H9 (cell line): ENCODE results near the gene GPR157. TPM values are rescaled to one million over a fixed set of nuclear protein-coding genes. Genes with fewer than 3 reads are reported as not detected.
"Not testable (repeated sequence)": the region's sequence is repeated elsewhere in the genome, so short reads cannot be mapped to it uniquely, and the experiment has no call there.

Source experiments
- DNase-seq: peaks from one replicate; pipeline ENCODE4 v3.0.0-alpha.2; 2017
- H2AFZ ChIP-seq: one replicate; pipeline ENCODE4 v1.6.1; 2013; ENCODE audit warnings: mild to moderate bottlenecking, low read length, control low read depth, moderate library complexity
- H2AK5ac ChIP-seq: 2 replicates; pipeline ENCODE4 v1.6.1; 2013; ENCODE audit warnings: low read length, control low read depth, mixed read lengths; ENCODE audit not compliant: insufficient read length
- H2BK120ac ChIP-seq: one replicate; pipeline ENCODE4 v1.6.1; 2013; ENCODE audit warnings: low read depth, mild to moderate bottlenecking, low read length, control low read depth, inconsistent platforms; ENCODE audit not compliant: poor library complexity, severe bottlenecking
- H2BK12ac ChIP-seq: 2 replicates; pipeline ENCODE4 v1.6.1; 2013; ENCODE audit warnings: low read length, control low read depth, mixed read lengths, low read depth; ENCODE audit not compliant: insufficient read length
- H2BK15ac ChIP-seq: 2 replicates; pipeline ENCODE4 v1.6.1; 2013; ENCODE audit warnings: low read depth, low read length, control low read depth
- H2BK20ac ChIP-seq: one replicate; pipeline ENCODE4 v1.6.1; 2013; ENCODE audit warnings: low read depth, mild to moderate bottlenecking, low read length, control low read depth, inconsistent platforms; ENCODE audit not compliant: poor library complexity, severe bottlenecking
- H2BK5ac ChIP-seq: 2 replicates; pipeline ENCODE4 v1.6.1; 2013; ENCODE audit warnings: low read length, control low read depth, mixed read lengths; ENCODE audit not compliant: insufficient read length
- H3K14ac ChIP-seq: 2 replicates; pipeline ENCODE4 v1.6.1; 2013; ENCODE audit warnings: low read length, control low read depth; ENCODE audit not compliant: insufficient read depth
- H3K18ac ChIP-seq: 2 replicates; pipeline ENCODE4 v1.6.1; 2013; ENCODE audit warnings: low read depth, mild to moderate bottlenecking, mixed read lengths, low read length, control low read depth; ENCODE audit not compliant: insufficient read length
- H3K23ac ChIP-seq: 2 replicates; pipeline ENCODE4 v1.6.1; 2013; ENCODE audit warnings: low read length, control low read depth, mixed read lengths, low read depth; ENCODE audit not compliant: insufficient read length
- H3K23me2 ChIP-seq: 2 replicates; pipeline ENCODE4 v1.6.1; 2013; ENCODE audit warnings: low read depth, mild to moderate bottlenecking, mixed read lengths, low read length, control low read depth; ENCODE audit not compliant: insufficient read length, poor library complexity, severe bottlenecking
- H3K27ac ChIP-seq: 2 replicates; pipeline ENCODE4 v1.5.1; 2013; ENCODE audit warnings: low read length, control low read depth, mixed read lengths, low read depth; ENCODE audit not compliant: insufficient read length
- H3K27me3 ChIP-seq: 2 replicates; pipeline ENCODE4 v1.6.1; 2013; ENCODE audit warnings: low read length, control low read depth, inconsistent platforms; ENCODE audit not compliant: insufficient read depth
- H3K4ac ChIP-seq: 2 replicates; pipeline ENCODE4 v1.6.1; 2013; ENCODE audit warnings: low read depth, mild to moderate bottlenecking, control low read depth, inconsistent platforms, low read length, moderate library complexity
- H3K4me1 ChIP-seq: 2 replicates; pipeline ENCODE4 v1.6.1; 2013; ENCODE audit warnings: low read length, control low read depth, inconsistent platforms; ENCODE audit not compliant: insufficient read depth
- H3K4me2 ChIP-seq: 2 replicates; pipeline ENCODE4 v1.6.1; 2013; ENCODE audit warnings: low read length, control low read depth, mixed read lengths; ENCODE audit not compliant: insufficient read length, insufficient read depth
- H3K56ac ChIP-seq: 2 replicates; pipeline ENCODE4 v1.6.1; 2013; ENCODE audit warnings: low read depth, mild to moderate bottlenecking, mixed read lengths, low read length, control low read depth; ENCODE audit not compliant: insufficient read length
- H3K79me1 ChIP-seq: 2 replicates; pipeline ENCODE4 v1.6.1; 2013; ENCODE audit warnings: low read depth, mild to moderate bottlenecking, moderate library complexity, low read length, control low read depth, inconsistent platforms; ENCODE audit not compliant: insufficient read depth, poor library complexity, severe bottlenecking
- H3K79me2 ChIP-seq: 2 replicates; pipeline ENCODE4 v1.6.1; 2013; ENCODE audit warnings: low read length, control low read depth, inconsistent platforms; ENCODE audit not compliant: insufficient read depth
- H3K9ac ChIP-seq: 2 replicates; pipeline ENCODE4 v1.6.1; 2013; ENCODE audit warnings: low read length, control low read depth, mixed read lengths; ENCODE audit not compliant: insufficient read length; ENCODE audit errors: extremely low read depth
- H3K9me3 ChIP-seq: one replicate; pipeline ENCODE4 v1.6.1; 2013; ENCODE audit warnings: low read depth, low read length, inconsistent platforms; ENCODE audit not compliant: control insufficient read depth
- H3T11ph ChIP-seq: one replicate; pipeline ENCODE4 v1.6.1; 2013; ENCODE audit warnings: mild to moderate bottlenecking, low read length, control low read depth, inconsistent platforms
- H4K20me1 ChIP-seq: one replicate; pipeline ENCODE4 v1.6.1; 2013; ENCODE audit not compliant: control insufficient read depth, insufficient read length, insufficient read depth
- H4K5ac ChIP-seq: 2 replicates; pipeline ENCODE4 v1.6.1; 2013; ENCODE audit warnings: low read depth, mild to moderate bottlenecking, mixed read lengths, low read length, control low read depth; ENCODE audit not compliant: insufficient read length
- H4K8ac ChIP-seq: replicated peaks from 2 replicates; pipeline ENCODE4 v1.6.1; 2013; ENCODE audit warnings: low read length, control low read depth, mixed read lengths, low read depth; ENCODE audit not compliant: insufficient read length
- H4K91ac ChIP-seq: 2 replicates; pipeline ENCODE4 v1.6.1; 2013; ENCODE audit warnings: low read depth, mild to moderate bottlenecking, moderate library complexity, mixed read lengths, low read length, control low read depth; ENCODE audit not compliant: insufficient read length
- H3K27ac Mint-ChIP-seq, 3 experiments: 2 replicates in 2 of 3; 3 replicates in 1 of 3; pipeline ENCODE4 v1.8.0; 2020 to 2021; ENCODE audit warnings: mixed read lengths in 3 of 3, mild to moderate bottlenecking in 1 of 3, moderate library complexity in 1 of 3
- H3K27me3 Mint-ChIP-seq: 2 replicates; pipeline ENCODE4 v1.8.0; 2021; ENCODE audit warnings: low read depth, mild to moderate bottlenecking, moderate library complexity, mixed read lengths
- H3K36me3 Mint-ChIP-seq, 3 experiments: 2 replicates in 2 of 3; 3 replicates in 1 of 3; pipeline ENCODE4 v1.8.0; 2020 to 2021; ENCODE audit warnings: low read depth in 3 of 3, mixed read lengths in 3 of 3; ENCODE audit not compliant: insufficient read depth in 1 of 3
- H3K4me1 Mint-ChIP-seq, 2 experiments: 2 replicates each; pipeline ENCODE4 v1.8.0; 2020; ENCODE audit warnings: mixed read lengths in 2 of 2
- H3K4me3 Mint-ChIP-seq, 2 experiments: 2 replicates in 1 of 2; 3 replicates in 1 of 2; pipeline ENCODE4 v1.8.0; 2020 to 2021; ENCODE audit warnings: mild to moderate bottlenecking in 2 of 2, mixed read lengths in 2 of 2, moderate library complexity in 1 of 2
- H3K9me3 Mint-ChIP-seq, 2 experiments: 2 replicates in 1 of 2; 3 replicates in 1 of 2; pipeline ENCODE4 v1.8.0; 2020; ENCODE audit warnings: mild to moderate bottlenecking in 2 of 2, mixed read lengths in 2 of 2, moderate library complexity in 1 of 2
- CTCF ChIP-seq: fragments of 200-600 bp; sonication (generic); conservative IDR thresholded peaks from 3 replicates; pipeline ENCODE4 v1.8.0; 2021; ENCODE audit warnings: antibody characterized with exemption, mild to moderate bottlenecking
- WGBS: extraction: QIAGEN DNeasy Blood & Tissue Kit; methylation state at CpG from one replicate; pipeline ENCODE4 v1.1.7; 2013; ENCODE audit warnings: missing lambda C conversion rate, low lambda C conversion rate, mixed read lengths; ENCODE audit not compliant: insufficient read length; ENCODE audit errors: extremely low coverage; 5-methylcytosine and 5-hydroxymethylcytosine counted together
- total RNA-seq: library from RNA; stranded (reverse); gene quantifications from 2 replicates; pipeline ENCODE4 v1.2.1, GENCODE V29; 2021

The GPR157 gene
- total RNA-seq, 1 experiment from 2014 or later, result 3.8 TPM

GRCh38 chr1:9125325-9125724 is 3.6 kb downstream of the GPR157 start:
- no peak overlapping the region for H4K5ac ChIP-seq
- no peak overlapping the region for H3K18ac ChIP-seq
- Mint-ChIP-seq H3K4me1 (peaks cover 14 to 21% of the 10 kb centered on the region in 2 experiments), H3K36me3 (no peaks in the 10 kb centered on the region), H3K27ac (no peak overlapping the region), H3K4me3 (no peak overlapping the region), H3K9me3 (no peaks in the 10 kb centered on the region), H3K27me3 (peaks cover 16% of the 10 kb centered on the region)
- H4K8ac ChIP-seq, result no peak overlapping the region
- H3K9me3 ChIP-seq, result no peaks in the 10 kb centered on the region
- no peak overlapping the region for H3T11ph ChIP-seq
- no peak overlapping the region for H3K4me2 ChIP-seq
- DNase-seq, result no peak
- H3K23ac ChIP-seq, result no peak overlapping the region
- no peak overlapping the region for H2BK20ac ChIP-seq
- no peaks in the 10 kb centered on the region for H4K20me1 ChIP-seq
- H3K23me2 ChIP-seq, result peaks cover 5% of the 10 kb centered on the region
- no peak overlapping the region for H4K91ac ChIP-seq
- no peak overlapping the region for H2BK12ac ChIP-seq
- no peak overlapping the region for H2BK120ac ChIP-seq
- no peak overlapping the region for H3K9ac ChIP-seq
- no peak overlapping the region for H2BK5ac ChIP-seq
- no peak overlapping the region for H3K56ac ChIP-seq
- H2AFZ ChIP-seq, result no peak overlapping the region
- no peak overlapping the region for H2AK5ac ChIP-seq
- no peaks in the 10 kb centered on the region for H3K4me1 ChIP-seq
- no peak overlapping the region for H3K27ac ChIP-seq
- no peak overlapping the region for H3K4ac ChIP-seq
- TF ChIP-seq CTCF, result no peak
- no CpG with 5 or more reads among the region's 4 CpGs for WGBS
- no peak overlapping the region for H3K14ac ChIP-seq
- no peaks in the 10 kb centered on the region for H3K79me2 ChIP-seq
- no peaks in the 10 kb centered on the region for H3K79me1 ChIP-seq
- H3K27me3 ChIP-seq, result no peaks in the 10 kb centered on the region
- no peak overlapping the region for H2BK15ac ChIP-seq

- H3T11ph ChIP-seq, H2BK12ac ChIP-seq, H3K9ac ChIP-seq, H4K20me1 ChIP-seq, H4K91ac ChIP-seq, H3K23me2 ChIP-seq, H3K9me3 ChIP-seq, H3K79me1 ChIP-seq, H3K4me1 ChIP-seq, H2BK5ac ChIP-seq, H3K4ac ChIP-seq, H3K56ac ChIP-seq, H3K14ac ChIP-seq, H3K9me3 Mint-ChIP-seq, H2BK15ac ChIP-seq, H2AK5ac ChIP-seq, H3K27ac Mint-ChIP-seq, H3K23ac ChIP-seq, H3K27me3 ChIP-seq, H4K5ac ChIP-seq, H2AFZ ChIP-seq, H3K4me2 ChIP-seq, H3K36me3 Mint-ChIP-seq, H3K27ac ChIP-seq, H2BK20ac ChIP-seq, H3K79me2 ChIP-seq, H3K18ac ChIP-seq, DNase-seq, H4K8ac ChIP-seq, H3K4me3 Mint-ChIP-seq, H2BK120ac ChIP-seq: not testable (repeated sequence)
- no CpG with 5 or more reads among the region's 8 CpGs for WGBS
- Mint-ChIP-seq H3K4me1 (peaks cover 11 to 16% of the 10 kb centered on the region in 2 experiments), H3K27me3 (peaks cover 15% of the 10 kb centered on the region)
Observed at GRCh38 chr1:9124389-9124788, 4.5 kb downstream of the GPR157 start.
